Fibroblast of skin of right biceps (primary cell): ENCODE results near the gene EID2.

Source experiments
- DNase-seq: peaks from one replicate; pipeline ENCODE4 v3.0.0-alpha.2; 2013

EID2 gene, protein sequence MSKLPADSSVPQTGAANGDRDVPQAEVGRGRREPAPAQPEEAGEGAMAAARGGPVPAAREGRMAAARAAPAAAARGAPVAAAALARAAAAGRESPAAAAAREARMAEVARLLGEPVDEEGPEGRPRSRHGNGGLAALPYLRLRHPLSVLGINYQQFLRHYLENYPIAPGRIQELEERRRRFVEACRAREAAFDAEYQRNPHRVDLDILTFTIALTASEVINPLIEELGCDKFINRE

DNA sequence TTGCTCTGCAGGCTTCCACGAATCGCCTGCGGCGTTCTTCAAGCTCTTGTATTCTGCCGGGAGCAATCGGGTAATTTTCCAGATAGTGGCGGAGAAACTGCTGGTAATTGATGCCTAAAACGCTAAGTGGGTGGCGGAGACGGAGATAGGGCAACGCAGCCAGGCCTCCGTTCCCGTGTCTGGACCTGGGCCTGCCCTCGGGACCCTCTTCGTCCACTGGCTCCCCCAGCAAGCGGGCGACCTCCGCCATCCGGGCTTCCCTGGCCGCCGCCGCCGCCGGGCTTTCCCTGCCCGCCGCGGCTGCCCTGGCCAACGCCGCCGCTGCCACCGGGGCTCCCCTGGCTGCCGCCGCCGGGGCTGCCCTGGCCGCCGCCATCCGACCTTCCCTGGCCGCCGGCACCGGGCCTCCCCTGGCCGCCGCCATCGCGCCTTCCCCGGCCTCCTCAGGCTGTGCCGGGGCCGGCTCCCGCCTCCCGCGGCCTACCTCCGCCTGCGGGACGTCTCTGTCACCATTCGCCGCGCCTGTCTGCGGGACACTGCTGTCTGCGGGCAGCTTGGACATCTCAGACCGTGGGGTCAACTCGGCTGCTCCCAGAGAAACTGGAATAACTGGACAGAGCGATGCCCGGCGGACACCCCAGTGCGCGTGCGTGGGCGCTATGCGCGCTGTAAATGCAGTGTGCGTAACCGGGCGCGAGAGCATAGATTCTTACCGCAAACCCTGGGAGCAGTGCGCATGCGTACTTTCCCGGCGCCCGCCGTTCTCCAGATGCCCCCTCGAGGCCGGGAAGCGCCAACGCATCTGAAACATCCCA is at the start of gene EID2:
TSS of gene EID2 (minus strand) at position 644 of the 815 bp plus-strand sequence. CDS start at position 562, 82 bp downstream.
- DNase-seq, result peak; percentile 91

DNA sequence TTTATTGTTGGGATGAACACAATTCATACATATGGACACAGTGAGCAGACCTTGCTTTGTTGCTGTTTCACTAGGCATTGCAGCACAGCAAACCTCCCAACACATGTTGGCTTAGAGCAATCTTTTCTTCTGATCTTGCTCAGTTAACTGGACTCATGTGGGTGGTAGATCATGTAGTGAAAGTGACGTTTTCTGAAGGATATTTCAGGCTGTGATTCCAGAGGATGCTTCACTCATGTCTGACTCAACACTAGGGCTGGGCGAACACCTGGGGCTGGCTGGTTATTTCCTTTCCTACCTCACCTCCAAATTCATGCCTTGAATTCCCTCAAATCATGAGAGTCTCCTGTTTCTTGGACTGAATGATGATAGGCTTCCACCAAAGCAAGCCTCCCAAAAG is 48.1 kb upstream of the EID2 start:
- no peak for DNase-seq

- DNase-seq, result no peak
These were observed 47.5 kb upstream of the EID2 start for GRCh38 chr19:39587496-39587895.

DNA sequence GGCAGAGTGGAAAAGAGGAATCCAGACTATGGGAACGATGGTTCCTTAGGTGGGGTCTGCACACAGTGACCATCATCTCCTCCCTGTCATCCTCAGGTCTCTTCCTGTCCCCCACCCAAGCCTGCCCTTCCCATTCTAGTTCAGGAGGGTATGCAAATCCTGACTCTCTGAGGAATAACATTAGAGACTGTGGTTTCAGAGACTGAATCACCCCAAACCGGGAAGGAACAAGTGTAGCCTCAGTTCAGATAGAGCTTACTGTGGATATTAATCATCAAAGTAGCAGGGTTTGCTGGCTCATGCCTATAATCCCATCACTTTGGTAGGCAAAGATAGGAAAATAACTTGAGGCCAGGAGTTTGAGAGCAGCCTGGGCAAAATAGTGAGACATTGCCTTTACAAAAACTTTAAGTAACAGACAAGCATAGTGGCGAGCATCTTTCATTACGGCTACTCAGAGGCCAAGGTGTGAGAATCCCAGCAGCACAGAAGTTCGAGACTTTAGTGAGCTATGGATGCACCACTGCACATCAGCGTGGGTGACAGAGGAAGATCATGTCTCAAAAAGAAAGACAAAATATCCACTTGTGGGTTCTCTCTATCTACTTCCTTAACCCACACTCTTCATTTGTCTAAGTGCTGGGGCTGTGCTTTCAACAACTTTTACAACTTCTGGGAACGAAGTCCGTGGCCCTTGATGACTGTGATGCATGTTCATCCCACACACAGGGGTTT is 43.1 kb upstream of the EID2 start:
- no peak for DNase-seq

- no peak for DNase-seq
These were observed 42.5 kb upstream of the EID2 start for GRCh38 chr19:39582442-39582841.

GRCh38 chr19:39568604-39569003 is 28.6 kb upstream of the EID2 start:
- DNase-seq, result peak; percentile 4

GRCh38 chr19:39566064-39566463 is 26.1 kb upstream of the EID2 start:
- DNase-seq, result no peak

DNA sequence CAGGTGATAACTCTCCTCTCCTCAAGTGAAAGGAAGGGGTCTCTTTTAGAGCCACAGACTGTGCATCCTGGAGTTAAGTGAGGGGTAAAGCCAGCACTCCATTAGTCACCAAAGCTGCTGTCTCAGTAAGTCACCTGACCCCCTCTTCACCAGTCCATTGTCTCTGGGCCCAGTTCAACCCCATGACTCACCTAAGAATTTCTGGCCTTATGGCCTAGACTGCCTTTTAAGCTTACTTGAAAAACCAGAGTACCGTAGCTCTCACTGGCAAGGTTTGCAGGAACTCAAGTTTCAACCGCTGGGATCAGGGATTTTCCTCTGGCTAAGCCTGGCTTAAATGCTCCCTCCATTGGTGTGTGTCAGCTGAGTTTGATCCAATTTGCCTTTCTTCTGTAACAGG is 23.4 kb upstream of the EID2 start:
- DNase-seq, result peak; percentile 4

DNA sequence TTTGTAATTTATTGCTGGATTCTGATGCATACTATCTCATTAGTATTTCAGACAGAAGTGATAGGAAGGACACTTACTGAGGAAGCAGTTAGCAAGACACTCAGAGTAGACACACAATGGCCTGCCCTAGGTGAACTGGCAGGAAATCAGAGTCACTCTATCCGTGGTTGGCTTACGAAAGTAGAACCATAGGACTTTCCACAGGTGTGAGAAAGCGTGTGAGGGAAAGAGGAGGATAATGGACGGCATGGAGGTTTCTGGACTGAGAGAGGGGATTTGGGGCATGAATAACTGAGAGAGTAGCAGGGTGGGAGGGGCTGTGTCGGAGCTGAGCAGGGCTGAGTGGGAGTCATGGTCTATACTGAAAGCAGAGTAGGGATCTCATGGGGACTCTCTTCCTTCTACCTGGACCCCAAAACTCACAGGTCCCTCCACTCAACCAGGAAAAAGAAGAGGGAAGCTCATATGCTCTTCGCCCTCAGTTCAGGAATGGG is 18.7 kb upstream of the EID2 start:
- no peak for DNase-seq

DNA sequence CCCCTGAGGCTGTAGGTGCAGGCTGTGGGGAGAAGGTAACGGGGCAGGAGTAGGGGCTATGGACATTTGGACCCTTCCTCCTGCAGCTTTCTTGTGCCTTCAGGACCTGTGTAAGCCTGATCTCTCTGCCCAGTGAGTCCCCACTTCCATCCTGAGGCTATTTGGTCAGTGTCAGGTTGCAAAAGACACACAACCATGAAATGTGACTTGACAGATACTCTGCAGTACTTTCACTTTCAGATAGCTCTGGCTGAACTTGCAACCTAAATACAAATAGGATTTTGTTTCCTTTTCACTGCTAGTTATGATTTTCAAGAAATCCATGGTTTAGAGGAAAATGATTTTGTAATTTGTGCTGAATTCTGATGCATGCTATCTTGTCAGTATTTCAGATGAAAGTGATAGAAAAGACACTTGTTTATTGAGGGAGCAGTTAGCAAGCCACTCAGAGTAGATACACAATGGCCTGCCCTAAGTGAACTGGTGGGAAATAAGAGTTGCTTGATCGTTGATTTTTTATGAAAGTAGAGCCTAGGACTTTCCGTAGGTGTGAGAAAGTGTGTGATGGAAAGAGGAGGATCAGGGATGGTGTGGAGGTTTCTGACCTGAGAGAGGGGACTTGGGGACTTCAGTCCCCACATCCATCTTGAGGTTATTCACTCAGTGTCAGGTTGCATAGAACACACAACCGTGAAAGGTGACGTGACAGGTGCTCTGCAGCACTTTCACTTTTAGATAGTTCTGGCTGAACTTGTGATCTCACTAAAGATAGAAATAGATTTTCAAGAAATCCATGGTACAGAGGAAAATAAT is 18.1 kb upstream of the EID2 start:
- no peak for DNase-seq

DNA sequence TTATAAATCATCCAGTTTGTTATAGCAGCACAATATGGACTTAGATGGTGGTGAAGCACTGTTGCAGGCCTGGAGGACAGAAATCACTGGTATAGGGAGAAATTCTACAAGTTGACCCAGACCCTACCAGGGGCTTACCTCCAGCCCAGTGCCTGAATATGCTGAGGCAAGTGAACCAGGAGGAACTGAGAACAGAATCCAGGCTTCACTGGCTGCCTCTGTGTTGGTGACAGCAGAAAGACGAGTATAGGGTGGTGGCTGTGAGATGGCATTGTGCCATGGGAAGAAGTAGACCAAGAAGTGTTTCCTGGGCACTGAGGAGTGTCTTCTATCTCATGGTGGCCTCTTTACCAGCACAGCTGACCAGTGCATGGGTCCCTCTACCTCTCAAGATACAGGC is 15.9 kb upstream of the EID2 start:
- DNase-seq, result no peak

GRCh38 chr19:39554701-39555311 is 14.8 kb upstream of the EID2 start:
- DNase-seq, result no peak

DNA sequence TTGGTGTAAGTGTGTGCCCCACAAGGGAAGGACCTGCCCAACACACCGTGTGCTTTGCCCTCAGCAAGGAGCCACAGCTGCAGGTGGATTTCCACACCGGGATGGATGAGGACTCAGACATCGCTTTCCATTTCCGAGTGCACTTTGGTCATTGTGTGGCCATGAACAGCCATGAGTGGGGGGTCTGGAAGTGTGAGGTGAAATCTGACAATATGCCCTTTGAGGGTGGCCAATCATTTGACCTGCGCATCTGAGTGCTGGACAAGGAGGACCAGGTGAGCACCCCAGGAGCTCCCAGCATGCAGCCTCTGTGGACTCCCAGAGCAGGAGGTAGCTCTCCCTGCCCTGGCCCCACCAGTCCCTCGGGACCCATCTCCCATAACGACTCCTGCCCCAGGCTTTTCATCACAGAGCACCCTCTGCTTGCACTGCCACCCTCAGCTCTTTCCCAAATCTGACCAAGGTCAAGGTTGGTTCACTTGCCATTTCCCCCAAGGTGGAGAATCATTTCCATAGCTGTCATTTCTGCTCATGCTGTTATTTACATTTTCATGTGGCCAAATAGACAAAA is 13.2 kb upstream of the EID2 start:
- no peak for DNase-seq

- DNase-seq, result no peak
These were observed 10.2 kb upstream of the EID2 start for GRCh38 chr19:39550197-39550596.

- DNase-seq, result no peak
These were observed 6.6 kb upstream of the EID2 start for GRCh38 chr19:39546599-39546998.

- no peak for DNase-seq
These were observed 5.0 kb upstream of the EID2 start for GRCh38 chr19:39544911-39545310.

DNA sequence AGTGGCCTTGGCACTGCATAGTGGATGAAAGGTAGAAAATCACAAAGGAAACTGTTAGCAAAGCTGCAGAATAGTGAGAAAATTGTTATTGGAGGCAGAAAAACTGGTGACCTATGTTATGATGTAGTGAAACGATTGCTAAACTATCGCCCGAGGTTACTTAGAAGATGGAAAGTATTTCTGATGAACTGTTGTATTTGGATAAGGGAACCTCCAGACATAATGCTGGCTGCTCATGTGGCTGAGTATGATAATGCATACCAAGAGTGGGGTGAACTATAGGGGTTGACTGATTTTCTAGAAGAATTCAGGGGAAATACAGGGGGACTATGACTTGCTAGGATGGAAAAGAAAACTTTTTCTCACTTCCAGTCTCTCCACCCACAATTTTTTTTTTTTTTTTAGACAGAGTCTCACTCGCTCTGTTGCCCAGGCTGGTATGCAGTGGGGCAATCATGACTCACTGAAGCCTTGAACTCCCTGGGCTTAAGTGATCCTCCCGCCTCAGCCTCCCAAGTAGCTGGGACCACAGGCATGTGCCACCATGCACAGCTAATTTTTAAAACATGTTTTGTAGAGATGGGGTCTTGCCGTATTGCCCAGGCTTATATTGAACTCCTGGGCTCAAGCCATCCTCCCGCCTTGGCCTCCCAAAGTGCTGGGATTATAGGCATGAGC is 4.4 kb upstream of the EID2 start:
- DNase-seq, result peak; percentile 41

GRCh38 chr19:39543477-39543857 is 3.5 kb upstream of the EID2 start:
- DNase-seq, result no peak

DNA sequence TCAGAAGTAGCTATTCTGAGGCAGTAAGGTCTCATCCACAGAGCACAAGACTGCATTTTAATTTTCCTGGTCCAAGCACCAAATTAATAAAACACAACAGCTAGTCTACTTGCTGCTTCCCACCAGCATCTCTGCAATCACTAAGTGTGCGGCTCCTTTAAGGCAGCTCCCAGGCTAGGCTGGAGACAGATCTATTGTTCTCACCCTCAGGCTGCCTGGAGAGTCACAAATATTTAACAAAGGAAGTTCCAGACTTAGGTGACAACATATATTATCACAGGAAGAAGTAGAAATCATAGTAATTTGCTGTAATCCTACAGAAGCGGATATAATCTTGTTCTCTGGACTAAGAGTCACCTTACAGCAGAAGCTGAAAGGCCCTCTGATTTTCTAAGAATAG is 2.2 kb upstream of the EID2 start:
- DNase-seq, result no peak

- DNase-seq, result no peak
These were observed 342 bp upstream of the EID2 start for GRCh38 chr19:39540333-39540673.

- DNase-seq, result peak; percentile 53
These were observed 820 bp downstream of the EID2 start for GRCh38 chr19:39539165-39539517.

- no peak for DNase-seq
These were observed 6.2 kb downstream of the EID2 start for GRCh38 chr19:39533791-39534190.
